HG02642 (cell line): Measurements from ENCODE around the gene MICAL1.

Experiments used
- ATAC-seq: cut with Tn5 transposase; IDR thresholded peaks from one replicate; pipeline ENCODE4 v1.9.1; 2021; ENCODE audit warnings: mild to moderate bottlenecking; ENCODE audit not compliant: unreplicated experiment, poor library complexity

MICAL1 gene

GRCh38 chr6:109442393-109442924 lies 13.1 kb downstream of the MICAL1 start:
- ATAC-seq = no peak

- peak; percentile 3 for ATAC-seq
These were observed 14.3 kb downstream of the MICAL1 start for GRCh38 chr6:109441069-109441816.

- ATAC-seq = peak; percentile 93
These were observed 15.1 kb downstream of the MICAL1 start, which contains the start of the genes PPIL6 and SMPD2 for GRCh38 chr6:109440331-109441068. Gene PPIL6 (minus strand): TSS chr6:109440628. CDS start chr6:109440590, 38 bp downstream. Gene SMPD2 (plus strand): TSS chr6:109440724. CDS start chr6:109441122, 398 bp downstream.

GRCh38 chr6:109436041-109436440 lies 19.5 kb downstream of the MICAL1 start:
- ATAC-seq = no peak

- ATAC-seq = no peak
These were observed 21.1 kb downstream of the MICAL1 start for GRCh38 chr6:109434456-109434855.

GRCh38 chr6:109429496-109429895 lies 26.1 kb downstream of the MICAL1 start:
- no peak for ATAC-seq

- no peak for ATAC-seq
These were observed 26.6 kb downstream of the MICAL1 start for GRCh38 chr6:109428889-109429477.

GRCh38 chr6:109424946-109425345 lies 30.6 kb downstream of the MICAL1 start:
- no peak for ATAC-seq

GRCh38 chr6:109421184-109421583 lies 34.4 kb downstream of the MICAL1 start:
- ATAC-seq = no peak

- ATAC-seq = no peak
These were observed 34.8 kb downstream of the MICAL1 start for GRCh38 chr6:109420751-109421150.

- ATAC-seq = no peak
These were observed 37.9 kb downstream of the MICAL1 start for GRCh38 chr6:109417646-109418045.

- no peak for ATAC-seq
These were observed 44.5 kb downstream of the MICAL1 start for GRCh38 chr6:109411034-109411433.

GRCh38 chr6:109406196-109406595 lies 49.4 kb downstream of the MICAL1 start:
- no peak for ATAC-seq

- no peak for ATAC-seq
These were observed 58.6 kb downstream of the MICAL1 start for GRCh38 chr6:109397020-109397419.

GRCh38 chr6:109396046-109396718 lies 59.4 kb downstream of the MICAL1 start:
- ATAC-seq = no peak
